GM12865 (cell line): ENCODE data around the gene GPNMB.

ENCODE experiments used
- DNase-seq: peaks from one replicate; pipeline ENCODE4 v3.0.0; 2010; ENCODE audit warnings: low read depth
- H3K4me3 ChIP-seq: 2 replicates; pipeline ENCODE4 v1.5.1; 2011; ENCODE audit warnings: mild to moderate bottlenecking, low read depth, low read length, control low read depth
- TF ChIP-seq, protein P1 (sequence below): IDR thresholded peaks from 2 replicates; pipeline ENCODE4 v1.5.1; 2011; ENCODE audit warnings: low read length, control low read depth, low read depth, inconsistent platforms; ENCODE audit not compliant: insufficient read depth; ENCODE audit errors: missing control alignments

Gene GPNMB

DNA sequence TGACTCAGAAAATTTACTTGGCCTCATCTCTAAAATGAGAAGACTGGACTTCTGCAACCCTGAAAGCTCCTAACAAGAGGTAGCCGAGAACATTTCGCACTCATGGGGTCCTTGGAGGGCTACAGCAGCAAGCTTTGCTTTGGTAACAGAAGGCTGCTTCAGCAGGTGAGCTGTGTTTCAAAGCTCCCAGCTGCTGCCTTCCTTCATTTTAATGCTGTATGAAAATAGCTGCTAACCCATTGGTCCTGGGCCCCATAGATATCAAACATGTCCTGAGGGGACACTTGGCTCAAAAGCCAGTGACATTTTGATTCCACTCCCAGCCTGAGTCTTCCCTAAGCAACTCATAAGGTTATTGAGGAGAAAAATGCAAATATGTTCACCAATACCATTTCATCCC, 38.3 kb downstream of the GPNMB start:
- TF ChIP-seq, protein P1, sequence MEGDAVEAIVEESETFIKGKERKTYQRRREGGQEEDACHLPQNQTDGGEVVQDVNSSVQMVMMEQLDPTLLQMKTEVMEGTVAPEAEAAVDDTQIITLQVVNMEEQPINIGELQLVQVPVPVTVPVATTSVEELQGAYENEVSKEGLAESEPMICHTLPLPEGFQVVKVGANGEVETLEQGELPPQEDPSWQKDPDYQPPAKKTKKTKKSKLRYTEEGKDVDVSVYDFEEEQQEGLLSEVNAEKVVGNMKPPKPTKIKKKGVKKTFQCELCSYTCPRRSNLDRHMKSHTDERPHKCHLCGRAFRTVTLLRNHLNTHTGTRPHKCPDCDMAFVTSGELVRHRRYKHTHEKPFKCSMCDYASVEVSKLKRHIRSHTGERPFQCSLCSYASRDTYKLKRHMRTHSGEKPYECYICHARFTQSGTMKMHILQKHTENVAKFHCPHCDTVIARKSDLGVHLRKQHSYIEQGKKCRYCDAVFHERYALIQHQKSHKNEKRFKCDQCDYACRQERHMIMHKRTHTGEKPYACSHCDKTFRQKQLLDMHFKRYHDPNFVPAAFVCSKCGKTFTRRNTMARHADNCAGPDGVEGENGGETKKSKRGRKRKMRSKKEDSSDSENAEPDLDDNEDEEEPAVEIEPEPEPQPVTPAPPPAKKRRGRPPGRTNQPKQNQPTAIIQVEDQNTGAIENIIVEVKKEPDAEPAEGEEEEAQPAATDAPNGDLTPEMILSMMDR, result no peak
- DNase-seq, result no peak
- no peak overlapping the region for H3K4me3 ChIP-seq

DNA sequence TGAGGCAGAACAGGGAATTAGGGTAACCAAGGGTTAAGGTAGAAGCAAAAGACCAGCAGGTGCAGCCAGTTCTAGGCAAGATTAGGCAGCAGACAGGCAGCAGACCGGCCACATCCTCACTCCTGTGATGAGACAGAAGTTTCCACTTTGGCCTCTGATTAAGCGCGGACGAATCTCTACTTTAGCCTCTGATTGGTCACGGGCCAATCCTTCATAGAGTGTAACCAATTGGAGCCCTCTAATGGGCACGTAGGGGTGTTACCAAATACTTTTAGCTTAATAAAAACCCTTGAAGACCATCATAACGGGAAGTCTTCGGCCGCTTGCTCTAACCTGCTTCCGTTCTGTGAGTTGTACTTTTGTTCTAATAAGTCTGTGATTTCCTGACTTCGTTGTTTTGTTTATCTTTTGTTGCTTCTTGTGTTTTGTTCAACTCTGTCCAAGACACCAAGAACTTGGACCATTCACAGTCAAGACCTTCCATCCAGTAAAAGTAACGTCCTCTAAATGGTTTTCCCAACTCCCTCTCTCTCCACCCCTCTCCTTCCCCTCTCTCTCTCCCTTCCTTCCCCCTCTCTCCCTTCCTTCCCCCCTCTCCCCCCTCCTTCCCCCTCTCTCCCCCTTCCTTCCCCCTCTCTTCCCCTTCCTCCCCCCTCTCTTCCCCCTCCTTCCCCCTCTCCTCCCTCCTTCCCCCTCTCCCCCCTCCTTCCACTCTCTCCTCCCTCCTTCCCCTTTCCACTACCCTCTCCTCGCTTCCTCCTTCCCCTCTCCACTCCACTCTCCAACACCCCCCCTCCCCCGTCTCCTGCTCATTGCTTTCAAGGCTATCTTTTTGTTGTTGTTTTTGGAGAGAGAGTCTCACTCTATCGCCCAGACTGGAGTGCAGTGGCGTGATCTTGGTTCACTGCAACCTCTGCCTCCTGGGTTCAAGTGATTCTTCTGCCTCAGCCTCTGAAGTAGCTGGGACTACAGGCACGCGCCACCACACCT, 39.4 kb downstream of the GPNMB start:
- H3K4me3 ChIP-seq, result no peak overlapping the region
- no peak for DNase-seq
- TF ChIP-seq, protein P1, result no peak

DNA sequence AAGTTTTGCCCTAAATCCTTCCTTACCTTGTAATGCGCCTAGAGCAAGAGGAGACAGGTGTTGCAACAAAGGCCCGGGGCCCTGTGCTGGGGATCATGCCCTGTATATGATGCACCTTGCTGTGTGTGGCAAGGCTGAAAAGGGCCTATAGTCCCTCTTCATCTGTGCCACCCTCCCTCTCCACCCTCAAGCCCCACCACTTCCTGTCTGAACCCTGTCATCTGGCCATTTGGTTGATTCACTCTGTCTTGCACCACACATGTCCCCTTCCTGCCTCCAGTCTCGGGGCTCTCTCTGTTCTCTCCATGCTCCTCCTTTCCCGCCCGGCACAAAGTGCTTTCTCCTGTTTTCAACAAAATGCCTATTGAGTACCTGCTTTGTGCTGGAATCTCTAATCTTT, 41.0 kb downstream of the GPNMB start:
- TF ChIP-seq, protein P1, result no peak
- no peak overlapping the region for H3K4me3 ChIP-seq
- no peak for DNase-seq

DNA sequence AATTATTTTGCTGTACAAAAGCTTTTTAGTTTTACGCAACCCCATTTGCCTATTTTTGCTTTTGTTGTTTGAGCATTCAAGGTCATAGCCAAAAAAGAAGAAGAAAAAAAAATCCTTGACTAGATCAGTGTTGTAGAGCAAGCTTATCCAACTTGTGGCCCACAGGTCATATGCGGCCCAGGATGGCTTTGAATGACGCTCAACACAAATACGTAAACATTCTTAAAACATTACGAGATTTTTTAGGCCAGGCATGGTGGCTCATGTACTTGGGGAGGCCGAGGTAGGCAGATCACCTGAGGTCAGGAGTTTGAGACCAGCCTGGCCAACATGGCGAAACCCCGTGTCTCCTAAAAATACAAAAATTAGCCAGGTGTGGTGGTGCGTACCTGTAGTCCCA, 44.4 kb downstream of the GPNMB start:
- TF ChIP-seq, protein P1, result no peak
- no peak for DNase-seq
- no peak overlapping the region for H3K4me3 ChIP-seq

DNA sequence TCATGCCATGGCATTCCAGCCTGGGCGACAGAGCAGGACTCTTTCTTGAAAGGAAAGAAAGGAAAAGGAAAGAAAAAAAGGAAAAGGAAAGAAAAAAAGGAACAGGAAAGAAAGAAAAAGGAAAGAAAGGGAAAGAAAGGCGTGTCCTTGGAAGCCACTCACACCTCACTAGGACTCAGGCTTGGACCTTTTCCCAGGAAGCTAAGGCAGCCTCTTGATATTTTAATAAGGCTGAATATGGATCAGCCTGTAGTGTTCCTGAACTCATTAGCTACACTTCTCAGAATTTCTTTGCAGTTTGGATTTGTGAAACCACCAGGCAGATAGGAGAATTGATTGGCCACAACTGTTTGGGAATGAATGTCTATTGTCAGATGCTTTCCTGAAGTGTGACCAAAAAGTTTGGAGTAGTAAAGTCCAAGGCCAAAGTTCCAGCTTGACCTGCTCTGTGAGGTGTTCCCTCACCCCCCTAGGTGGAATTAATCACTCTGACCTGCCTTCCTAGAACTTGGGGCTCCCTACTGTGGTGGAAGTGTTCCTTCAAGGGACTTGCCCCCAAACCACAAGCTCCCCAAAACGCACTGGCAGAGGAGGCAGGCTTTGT, 45.5 kb downstream of the GPNMB start:
- H3K4me3 ChIP-seq, result no peak overlapping the region
- TF ChIP-seq, protein P1, result no peak
- no peak for DNase-seq

- TF ChIP-seq, protein P1, result no peak
- no peak overlapping the region for H3K4me3 ChIP-seq
- DNase-seq, result no peak
Observed at GRCh38 chr7:23292623-23293022, 46.0 kb downstream of the GPNMB start.
